GM21737 (cell line): Measurements from ENCODE around the gene COL6A3.
"Not testable (repeated sequence)": the region's sequence is repeated elsewhere in the genome, so short reads cannot be mapped to it uniquely, and the experiment has no call there.

Experiments used
- ATAC-seq: cut with Tn5 transposase; IDR thresholded peaks from one replicate; pipeline ENCODE4 v1.9.1; 2021; ENCODE audit warnings: mild to moderate bottlenecking, moderate library complexity; ENCODE audit not compliant: unreplicated experiment

The COL6A3 gene

GRCh38 chr2:237422309-237422708, 8.3 kb upstream of the COL6A3 start:
- ATAC-seq: no peak

GRCh38 chr2:237421542-237422116, 7.7 kb upstream of the COL6A3 start:
- ATAC-seq: no peak

GRCh38 chr2:237418300-237418699, 4.3 kb upstream of the COL6A3 start:
- ATAC-seq: no peak

GRCh38 chr2:237412988-237413776, 782 bp downstream of the COL6A3 start:
- ATAC-seq: no peak

GRCh38 chr2:237412646-237412987, 1.3 kb downstream of the COL6A3 start:
- ATAC-seq: no peak

GRCh38 chr2:237411683-237412423, 2.1 kb downstream of the COL6A3 start:
- ATAC-seq: no peak

- ATAC-seq: no peak
Observed at GRCh38 chr2:237411092-237411601, 2.8 kb downstream of the COL6A3 start.

- ATAC-seq: not testable (repeated sequence)
Observed at GRCh38 chr2:237409263-237409662, 4.7 kb downstream of the COL6A3 start.

- no peak for ATAC-seq
Observed at GRCh38 chr2:237408335-237409000, 5.5 kb downstream of the COL6A3 start.

- ATAC-seq: no peak
Observed at GRCh38 chr2:237407700-237408099, 6.3 kb downstream of the COL6A3 start.

GRCh38 chr2:237406371-237406895, 7.5 kb downstream of the COL6A3 start:
- no peak for ATAC-seq

GRCh38 chr2:237405605-237406004, 8.4 kb downstream of the COL6A3 start:
- no peak for ATAC-seq

- ATAC-seq: no peak
Observed at GRCh38 chr2:237405006-237405559, 8.9 kb downstream of the COL6A3 start.

GRCh38 chr2:237404413-237404812, 9.6 kb downstream of the COL6A3 start:
- no peak for ATAC-seq

GRCh38 chr2:237403024-237403882, 10.7 kb downstream of the COL6A3 start:
- no peak for ATAC-seq

GRCh38 chr2:237400199-237400598, 13.8 kb downstream of the COL6A3 start:
- ATAC-seq: no peak

GRCh38 chr2:237397072-237397471, 16.9 kb downstream of the COL6A3 start:
- no peak for ATAC-seq

- ATAC-seq: no peak
Observed at GRCh38 chr2:237393523-237393922, 20.4 kb downstream of the COL6A3 start.

- no peak for ATAC-seq
Observed at GRCh38 chr2:237392186-237392585, 21.8 kb downstream of the COL6A3 start.

GRCh38 chr2:237391140-237391539, 22.8 kb downstream of the COL6A3 start:
- ATAC-seq: no peak
